ENCODE measurements around the gene PLEKHM3. TPM values are rescaled to one million over a fixed set of nuclear protein-coding genes. Genes with fewer than 3 reads are reported as not detected.
A peak's percentile ranks its signal among the peaks of the same experiment; 100 is the strongest.

PLEKHM3 gene
- total and polyA plus RNA-seq, 2 of the 13 experiments (the other 11 are each of a cell fraction or from before 2014, with no cell fraction given), result 4.5 to 4.7 TPM

- TF ChIP-seq HNF1A (IDR thresholded peaks at IDR 0.05; ENCODE audit: low read depth) (peak; percentile 67; the same call in 1 of the 2 replicates), HNF1A (CRISPR knock-in tag; IDR thresholded peaks at IDR 0.05; ENCODE audit: borderline replicate concordance) (peak; percentile 89), PTBP1 (IDR thresholded peaks at IDR 0.05; ENCODE audit: low read depth, low read length, poor library complexity, severe bottlenecking) (no peak), ZNF451 (CRISPR knock-in tag; IDR thresholded peaks at IDR 0.05) (peak; percentile 52; the same call in 1 of the 2 replicates), ZNF800 (CRISPR knock-in tag; IDR thresholded peaks at IDR 0.05) (0 out of 2 replicates have a peak, but pooled peaks have one; percentile 67), MLXIP (CRISPR knock-in tag; IDR thresholded peaks at IDR 0.05; ENCODE audit: borderline replicate concordance) (no peak), SRSF9 (IDR thresholded peaks at IDR 0.05; ENCODE audit: borderline replicate concordance, insufficient read depth, low read depth, low read length, poor library complexity, severe bottlenecking) (no peak), ETS1 (CRISPR knock-in tag; IDR thresholded peaks at IDR 0.05) (no peak), ZBTB4 (CRISPR knock-in tag; IDR thresholded peaks at IDR 0.05; ENCODE audit: borderline replicate concordance) (no peak), ZSCAN9 (CRISPR knock-in tag; IDR thresholded peaks at IDR 0.05; ENCODE audit: borderline replicate concordance) (peak; percentile 16; the same call in 1 of the 2 replicates), TAF1 (CRISPR knock-in tag; IDR thresholded peaks at IDR 0.05) (no peak), SNAPC5 (CRISPR knock-in tag; IDR thresholded peaks at IDR 0.05; ENCODE audit: borderline replicate concordance) (no peak), ZSCAN31 (CRISPR knock-in tag; IDR thresholded peaks at IDR 0.05; ENCODE audit: low read depth) (no peak)
Measured at GRCh38 chr2:207897541-207898353, 127.6 kb downstream of the PLEKHM3 start (continued).

Data from HepG2 (cell line).